Adipocyte (in vitro differentiated cells): Measurements from ENCODE around the gene SFI1.
A peak's percentile ranks its signal among the peaks of the same experiment; 100 is the strongest.

Experiments used
- DNase-seq: peaks from one replicate; pipeline ENCODE4 v3.0.0-alpha.2; 2015; ENCODE audit warnings: low read depth
- H3K27me3 ChIP-seq: replicated peaks from 2 replicates; pipeline ENCODE4 v1.7.0; 2013; ENCODE audit warnings: mild to moderate bottlenecking, low read length, moderate library complexity; ENCODE audit not compliant: control insufficient read depth, insufficient read depth
- H3K36me3 ChIP-seq: 2 replicates; pipeline ENCODE4 v1.7.0; 2013; ENCODE audit warnings: low read length, mild to moderate bottlenecking, moderate library complexity; ENCODE audit not compliant: control insufficient read depth, insufficient read depth, severe bottlenecking
- H3K4me1 ChIP-seq: 2 replicates; pipeline ENCODE4 v1.7.0; 2013; ENCODE audit warnings: mild to moderate bottlenecking, low read length, moderate library complexity; ENCODE audit not compliant: control insufficient read depth, insufficient read depth
- H3K4me3 ChIP-seq: 2 replicates; pipeline ENCODE4 v1.7.0; 2013; ENCODE audit warnings: mild to moderate bottlenecking, low read length, moderate library complexity
- H3K9ac ChIP-seq: 2 replicates; pipeline ENCODE4 v1.7.0; 2013; ENCODE audit warnings: mild to moderate bottlenecking, low read length, moderate library complexity
- H3K9me3 ChIP-seq: 2 replicates; pipeline ENCODE4 v1.7.0; 2013; ENCODE audit warnings: mild to moderate bottlenecking, low read length, moderate library complexity; ENCODE audit not compliant: control insufficient read depth

SFI1 gene

DNA sequence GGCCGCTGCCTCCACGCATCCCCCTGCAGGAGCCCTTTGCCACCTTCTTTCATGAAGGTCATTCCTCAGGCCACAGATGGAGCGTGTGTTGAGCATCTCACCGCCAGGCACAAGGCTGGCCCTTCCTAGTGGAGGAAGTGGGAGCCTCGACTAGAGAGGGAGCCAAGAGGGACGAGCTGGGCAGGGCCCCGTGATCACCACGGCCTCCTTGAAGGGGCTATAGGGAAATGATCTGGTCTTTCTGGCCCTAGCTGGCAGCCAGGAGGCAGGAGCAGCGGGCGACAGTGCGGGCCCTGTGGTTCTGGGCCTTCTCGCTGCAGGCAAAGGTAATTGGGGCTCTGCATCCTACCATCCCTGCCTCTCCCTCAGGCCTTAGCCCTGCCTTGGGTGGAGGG lies 116.6 kb downstream of the SFI1 start:
- H3K9ac ChIP-seq: no peak overlapping the region
- no peak for DNase-seq
- H3K4me1 ChIP-seq: peaks cover 11% of the 10 kb centered on the region
- H3K4me3 ChIP-seq: no peak overlapping the region
- H3K36me3 ChIP-seq: peaks cover 13% of the 10 kb centered on the region
- H3K27me3 ChIP-seq: no peaks in the 10 kb centered on the region
- H3K9me3 ChIP-seq: no peaks in the 10 kb centered on the region

DNA sequence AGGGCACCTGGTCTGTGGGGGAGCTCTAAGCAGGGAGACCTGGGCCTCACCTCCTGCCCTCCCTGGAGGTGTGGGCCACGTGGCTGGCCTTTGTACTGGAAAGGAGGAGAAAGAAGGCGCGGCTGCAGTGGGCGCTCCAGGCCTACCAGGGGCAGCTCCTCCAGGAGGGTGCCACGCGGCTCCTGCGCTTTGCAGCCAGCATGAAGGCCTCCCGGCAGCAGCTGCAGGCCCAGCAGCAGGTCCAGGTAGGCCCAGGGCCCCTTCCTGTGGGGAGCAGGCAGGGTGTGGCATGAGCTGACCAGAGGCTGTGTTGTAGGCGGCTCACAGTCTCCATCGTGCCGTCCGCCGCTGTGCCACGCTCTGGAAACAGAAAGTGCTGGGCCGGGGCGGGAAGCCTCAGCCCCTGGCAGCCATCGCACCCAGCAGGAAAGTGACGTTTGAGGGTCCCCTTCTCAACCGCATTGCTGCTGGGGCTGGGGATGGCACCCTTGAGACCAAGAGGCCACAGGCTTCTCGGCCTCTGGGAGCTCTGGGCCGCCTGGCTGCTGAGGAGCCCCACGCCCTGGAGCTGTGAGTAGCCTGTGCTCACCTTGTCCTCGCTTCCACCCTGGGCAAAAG lies 117.1 kb downstream of the SFI1 start:
- Histone ChIP-seq H3K36me3 (peaks cover 18% of the 10 kb centered on the region), H3K27me3 (no peaks in the 10 kb centered on the region), H3K4me3 (no peak overlapping the region)

DNA sequence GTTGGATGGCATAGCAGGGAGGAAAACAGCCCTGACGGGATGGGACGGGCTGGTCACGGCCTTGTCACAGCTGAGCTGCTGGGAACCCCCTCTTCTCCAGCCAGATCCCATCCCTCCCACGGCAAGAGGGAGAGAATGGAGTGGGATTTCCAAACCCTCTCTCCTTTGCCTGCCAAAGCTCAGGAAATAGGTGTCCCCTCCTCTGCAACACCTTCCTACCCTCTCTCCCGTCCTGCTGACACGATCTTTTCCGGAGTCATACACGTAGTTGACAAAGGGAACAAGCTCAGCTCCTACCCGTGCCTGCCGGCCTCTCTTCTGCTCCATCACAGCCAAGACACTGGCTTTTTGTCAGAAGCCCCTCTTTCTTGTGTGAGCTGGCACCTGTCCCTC lies 117.6 kb downstream of the SFI1 start:
- DNase-seq: no peak
- peaks cover 23% of the 10 kb centered on the region for H3K36me3 ChIP-seq
- peaks cover 11% of the 10 kb centered on the region for H3K4me1 ChIP-seq
- no peaks in the 10 kb centered on the region for H3K27me3 ChIP-seq
- no peak overlapping the region for H3K9ac ChIP-seq
- no peak overlapping the region for H3K4me3 ChIP-seq
- H3K9me3 ChIP-seq: no peaks in the 10 kb centered on the region

More for the DNA sequence above, 117.1 kb downstream of the SFI1 start:
- Histone ChIP-seq H3K9ac (no peak overlapping the region), H3K4me1 (peaks cover 11% of the 10 kb centered on the region), H3K9me3 (no peaks in the 10 kb centered on the region)
- DNase-seq: no peak

DNA sequence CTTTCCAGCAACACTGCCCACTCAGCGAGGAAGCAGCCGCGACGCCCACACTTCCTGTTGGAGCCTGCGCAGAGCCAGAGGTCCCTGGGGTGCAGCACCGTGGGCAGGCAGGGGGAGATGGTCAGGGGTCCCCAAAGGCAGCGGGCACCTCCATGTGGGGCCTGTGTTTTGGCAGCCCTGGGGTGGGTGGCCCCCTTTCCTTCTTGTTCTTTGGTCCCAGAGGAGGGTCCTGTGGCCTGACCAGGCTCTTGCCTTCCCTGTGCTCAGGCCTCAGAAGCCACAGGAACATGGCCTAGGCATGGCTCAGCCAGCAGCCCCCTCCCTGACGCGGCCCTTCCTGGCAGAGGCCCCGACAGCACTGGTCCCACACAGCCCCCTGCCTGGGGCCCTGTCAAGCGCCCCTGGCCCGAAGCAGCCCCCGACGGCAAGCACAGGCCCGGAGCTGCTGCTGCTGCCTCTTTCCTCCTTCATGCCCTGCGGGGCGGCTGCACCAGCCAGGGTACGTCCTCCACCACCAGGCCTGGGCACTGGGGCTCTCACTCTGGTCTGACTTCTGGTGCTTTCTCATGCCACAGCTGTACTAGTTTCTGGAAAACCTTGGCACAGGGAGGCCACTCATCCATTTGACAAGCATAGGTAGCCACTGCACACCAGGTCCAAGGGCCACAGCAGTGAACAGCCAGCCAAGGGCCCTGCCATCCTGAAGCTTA lies 118.6 kb downstream of the SFI1 start:
- Histone ChIP-seq H3K36me3 (peaks cover 34% of the 10 kb centered on the region), H3K9ac (no peak overlapping the region), H3K4me1 (peaks cover 11% of the 10 kb centered on the region), H3K27me3 (no peaks in the 10 kb centered on the region), H3K9me3 (no peaks in the 10 kb centered on the region), H3K4me3 (no peak overlapping the region)
- DNase-seq: no peak

DNA sequence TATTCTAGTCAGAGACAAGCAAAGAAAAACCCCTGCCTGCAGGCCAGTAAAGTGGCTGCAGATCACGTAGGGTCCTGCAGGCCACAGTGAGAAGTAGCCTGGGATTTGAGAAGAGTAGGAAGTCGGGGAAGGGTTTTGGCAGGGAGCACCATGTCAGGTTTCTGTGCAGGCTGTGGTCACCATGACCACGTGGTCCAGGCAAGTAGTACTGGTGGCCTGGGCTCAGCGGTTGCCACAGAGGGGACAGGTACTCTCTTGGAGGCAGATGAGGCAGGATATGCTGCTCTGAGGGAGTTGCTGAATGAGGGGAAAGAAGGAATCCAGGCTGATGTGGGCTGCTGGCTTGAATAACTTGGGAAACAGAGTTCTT lies 119.1 kb downstream of the SFI1 start:
- peaks cover 11% of the 10 kb centered on the region for H3K4me1 ChIP-seq
- no peak for DNase-seq
- H3K9ac ChIP-seq: no peak overlapping the region
- no peaks in the 10 kb centered on the region for H3K27me3 ChIP-seq
- H3K4me3 ChIP-seq: no peak overlapping the region
- no peaks in the 10 kb centered on the region for H3K9me3 ChIP-seq
- peaks cover 39% of the 10 kb centered on the region for H3K36me3 ChIP-seq

DNA sequence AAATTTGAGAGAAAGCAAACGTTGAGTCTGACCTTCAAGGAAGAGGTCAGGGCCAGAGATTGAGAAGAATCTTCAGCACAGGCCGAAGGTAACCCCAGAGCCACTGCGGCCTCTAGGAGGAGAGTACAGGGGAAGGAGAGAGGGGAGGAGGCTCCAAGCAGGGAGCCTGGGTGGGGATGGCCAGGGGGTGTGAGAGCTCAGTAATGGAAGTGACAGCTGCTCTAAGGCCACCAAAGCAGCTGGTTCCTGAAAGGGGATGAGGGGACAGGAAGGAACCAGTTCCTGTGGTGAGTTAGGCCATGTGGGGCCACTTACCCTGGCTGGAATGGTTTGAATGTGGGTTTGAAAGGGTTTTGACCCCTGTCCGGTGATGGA lies 119.6 kb downstream of the SFI1 start:
- peaks cover 11% of the 10 kb centered on the region for H3K4me1 ChIP-seq
- no peaks in the 10 kb centered on the region for H3K9me3 ChIP-seq
- no peak overlapping the region for H3K4me3 ChIP-seq
- no peak for DNase-seq
- peaks cover 43% of the 10 kb centered on the region for H3K36me3 ChIP-seq
- no peak overlapping the region for H3K9ac ChIP-seq
- H3K27me3 ChIP-seq: no peaks in the 10 kb centered on the region

DNA sequence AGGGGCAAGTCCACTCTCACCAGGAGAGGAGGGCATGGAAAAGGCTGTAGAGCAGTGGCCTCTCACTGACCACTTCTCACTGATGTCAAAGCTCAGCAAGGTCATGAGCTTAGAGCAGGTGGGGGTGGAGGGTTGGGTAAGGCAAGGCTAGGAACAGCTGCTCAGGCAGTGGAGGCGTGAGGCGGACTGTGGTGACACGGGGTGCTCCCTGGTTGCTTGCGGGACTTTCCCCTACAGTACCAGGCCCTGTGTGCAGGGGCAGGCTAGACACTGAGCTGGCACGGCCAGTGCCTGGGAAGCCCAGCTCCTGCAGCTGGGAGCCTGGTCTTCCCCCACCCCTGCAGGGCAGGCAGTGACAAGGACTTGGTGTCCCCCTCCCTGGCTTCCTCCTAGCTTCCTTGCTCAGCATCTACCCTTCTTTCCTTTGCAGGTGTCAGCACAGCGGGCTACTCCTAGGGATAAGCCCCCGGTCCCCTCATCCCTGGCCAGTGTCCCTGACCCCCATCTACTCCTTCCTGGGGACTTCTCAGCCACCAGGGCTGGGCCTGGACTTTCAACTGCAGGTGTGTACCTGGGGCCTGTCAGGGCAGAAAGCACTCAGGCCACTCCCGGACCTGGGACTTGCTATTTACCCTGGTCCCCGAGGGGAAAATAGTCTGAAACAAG lies 120.1 kb downstream of the SFI1 start:
- no peaks in the 10 kb centered on the region for H3K27me3 ChIP-seq
- no peak overlapping the region for H3K4me3 ChIP-seq
- H3K4me1 ChIP-seq: peaks cover 11% of the 10 kb centered on the region
- H3K9ac ChIP-seq: no peak overlapping the region
- H3K36me3 ChIP-seq: peaks cover 49% of the 10 kb centered on the region
- H3K9me3 ChIP-seq: no peaks in the 10 kb centered on the region
- no peak for DNase-seq

- Histone ChIP-seq H3K4me3 (no peak overlapping the region), H3K36me3 (peaks cover 65% of the 10 kb centered on the region), H3K4me1 (peaks cover 11% of the 10 kb centered on the region), H3K9ac (no peak overlapping the region), H3K9me3 (no peaks in the 10 kb centered on the region), H3K27me3 (no peaks in the 10 kb centered on the region)
- no peak for DNase-seq
Observed at GRCh38 chr22:31618057-31618456, 121.7 kb downstream of the SFI1 start.

DNA sequence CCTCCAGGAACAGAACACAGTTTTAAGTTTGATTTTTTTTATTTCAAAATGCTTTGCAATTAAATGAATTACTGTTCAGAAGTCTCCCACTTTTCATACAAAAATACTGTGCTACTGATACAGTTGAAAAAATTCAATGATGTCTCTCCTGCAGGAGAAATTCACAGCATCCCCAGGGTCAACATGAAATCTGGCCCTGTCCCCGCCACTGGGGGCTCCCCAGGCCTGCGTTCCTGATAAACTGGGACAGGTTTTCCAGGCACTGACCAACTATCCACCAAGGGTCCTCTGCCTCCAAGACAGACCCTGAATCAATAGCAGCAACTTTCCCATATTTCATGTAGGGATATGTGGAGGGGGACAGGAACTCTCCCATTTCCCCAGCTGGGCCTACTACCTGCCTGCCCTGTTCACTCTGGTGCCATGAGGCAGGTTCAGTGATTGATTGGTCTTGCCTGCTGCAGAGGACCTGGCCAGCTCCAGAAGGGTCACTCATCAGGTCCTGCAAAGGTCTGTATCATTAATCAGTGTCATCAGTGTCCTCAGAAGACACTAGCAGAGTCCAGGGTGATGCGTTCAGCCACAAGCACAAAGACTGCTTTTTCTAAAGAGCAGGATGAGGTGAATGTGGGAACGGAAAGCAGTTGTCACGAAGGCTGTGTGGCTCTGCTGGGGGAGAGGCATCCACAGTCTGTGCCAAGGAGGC lies 122.3 kb downstream of the SFI1 start:
- Histone ChIP-seq H3K4me3 (no peak overlapping the region), H3K9ac (peak overlapping the region; percentile 4), H3K36me3 (peaks cover 65% of the 10 kb centered on the region), H3K4me1 (peaks cover 11% of the 10 kb centered on the region), H3K27me3 (no peaks in the 10 kb centered on the region), H3K9me3 (no peaks in the 10 kb centered on the region)
- no peak for DNase-seq

GRCh38 chr22:31619611-31620300 lies 123.4 kb downstream of the SFI1 start:
- H3K9me3 ChIP-seq: no peaks in the 10 kb centered on the region
- peaks cover 71% of the 10 kb centered on the region for H3K36me3 ChIP-seq
- DNase-seq: no peak
- H3K4me1 ChIP-seq: peaks cover 12% of the 10 kb centered on the region
- no peak overlapping the region for H3K9ac ChIP-seq
- no peaks in the 10 kb centered on the region for H3K27me3 ChIP-seq
- no peak overlapping the region for H3K4me3 ChIP-seq
